Activated CD8-positive, alpha-beta T cell treated with anti-CD3 and anti-CD28 coated beads, Interleukin-2, amount 10 ng/mL, durations not matched to agents 7 days and 5 days (primary cell): Measurements from ENCODE around the gene CACNA1C. TPM values are rescaled to one million over a fixed set of nuclear protein-coding genes. Genes with fewer than 3 reads are reported as not detected.

Experiments
- ATAC-seq: fragments of 150-1000 bp; cut with Tn5 transposase; one replicate; pipeline ENCODE4 v1.10.0; 2021; ENCODE audit warnings: moderate library complexity
- CTCF ChIA-PET: fragments of 350-600 bp; sonication (Branson Sonifier 250); formaldehyde crosslinking; loops from one replicate; lab custom pipeline; 2021; ENCODE audit warnings: antibody characterized with exemption; lab: Charles Lee
- POLR2A ChIA-PET: fragments of 350-600 bp; sonication (Branson Sonifier 250); formaldehyde crosslinking; loops from one replicate; lab custom pipeline; 2021; ENCODE audit warnings: antibody characterized with exemption; lab: Charles Lee
- DNase-seq: peaks from one replicate; pipeline ENCODE4 v3.0.0-alpha.2; 2020
- H3K27ac Mint-ChIP-seq: one replicate; pipeline ENCODE4 v1.8.0; 2021; ENCODE audit warnings: mild to moderate bottlenecking, mixed read lengths
- H3K27me3 Mint-ChIP-seq: one replicate; pipeline ENCODE4 v1.8.0; 2021; ENCODE audit warnings: low read depth, mixed read lengths
- H3K36me3 Mint-ChIP-seq: one replicate; pipeline ENCODE4 v1.8.0; 2021; ENCODE audit warnings: low read depth, mixed read lengths
- H3K4me1 Mint-ChIP-seq: one replicate; pipeline ENCODE4 v1.8.0; 2021; ENCODE audit warnings: low read depth, mixed read lengths
- H3K4me3 Mint-ChIP-seq: one replicate; pipeline ENCODE4 v1.8.0; 2021; ENCODE audit warnings: mild to moderate bottlenecking, mixed read lengths
- H3K9me3 Mint-ChIP-seq: one replicate; pipeline ENCODE4 v1.8.0; 2022; ENCODE audit warnings: mixed read lengths; ENCODE audit not compliant: insufficient read depth
- total RNA-seq, 2 experiments: library from RNA; stranded (reverse); gene quantifications; one replicate each; pipeline ENCODE4 v1.2.3, GENCODE V29; 2021

Gene CACNA1C
- total RNA-seq, 2 experiments from 2014 or later: 0.08 TPM

DNA sequence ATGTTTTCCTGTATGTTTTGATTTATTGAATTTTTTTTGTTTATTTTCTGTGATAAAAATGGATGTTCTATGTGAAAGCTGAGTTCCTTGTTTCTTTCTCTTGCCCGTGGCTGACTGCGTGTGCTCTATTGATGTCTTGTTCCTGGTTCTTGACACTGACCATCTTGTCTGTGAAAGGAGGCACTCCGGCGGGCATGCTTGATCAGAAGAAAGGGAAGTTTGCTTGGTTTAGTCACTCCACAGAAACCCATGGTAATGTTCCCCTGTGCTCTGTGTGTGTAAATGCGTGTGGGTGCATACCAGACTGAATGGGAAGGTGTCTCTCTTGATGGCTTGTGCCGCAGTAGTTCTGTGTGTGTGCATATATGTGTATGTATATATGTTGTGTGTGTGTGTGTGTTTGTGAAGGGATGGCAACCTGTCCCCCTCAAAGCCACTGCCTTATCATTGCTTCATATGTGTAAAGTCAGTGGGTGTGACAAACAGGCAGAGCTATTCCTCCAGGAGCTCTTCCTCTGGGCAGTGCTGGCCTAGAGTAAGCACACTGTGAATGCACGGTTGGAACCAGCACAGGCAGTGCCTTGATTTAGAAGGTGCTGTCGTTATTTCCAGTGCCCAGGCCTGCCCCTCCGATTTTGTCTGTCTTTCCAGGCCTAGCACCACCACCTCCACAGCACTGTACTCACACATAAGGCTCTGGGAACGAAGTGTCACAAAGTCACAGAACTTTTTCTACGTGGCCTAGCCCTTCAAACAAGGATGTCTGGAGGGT, 494.7 kb downstream of the CACNA1C start:
- Mint-ChIP-seq H3K4me3 (no peak overlapping the region), H3K4me1 (peaks cover 19% of the 10 kb centered on the region), H3K27me3 (peaks cover 2% of the 10 kb centered on the region), H3K27ac (no peak overlapping the region), H3K36me3 (no peaks in the 10 kb centered on the region), H3K9me3 (no peaks in the 10 kb centered on the region)
- POLR2A ChIA-PET: no interaction called here
- ATAC-seq (no peak), DNase-seq (no peak)
- CTCF ChIA-PET: no interaction called here

DNA sequence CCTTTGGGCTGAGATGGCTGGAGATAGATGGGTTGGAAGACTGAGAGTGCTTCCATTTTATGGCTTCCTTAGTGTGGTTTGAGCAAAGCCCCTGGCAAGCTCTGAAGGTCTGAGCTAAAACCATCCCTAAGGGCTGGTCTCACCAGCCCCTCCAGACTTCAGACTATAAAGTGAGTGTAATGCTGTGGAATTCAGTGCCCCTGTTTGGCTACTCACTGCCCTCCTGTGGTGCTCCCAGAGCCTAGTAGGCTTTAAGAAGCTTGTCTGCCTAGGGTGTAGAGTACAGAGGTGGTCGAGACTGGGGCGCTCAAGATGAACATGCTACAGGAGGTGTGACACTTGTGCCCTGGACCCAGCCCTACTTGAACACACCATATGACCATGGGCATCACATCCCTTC, 495.3 kb downstream of the CACNA1C start:
- POLR2A ChIA-PET: no interaction called here
- no peak overlapping the region for H3K27ac Mint-ChIP-seq

DNA sequence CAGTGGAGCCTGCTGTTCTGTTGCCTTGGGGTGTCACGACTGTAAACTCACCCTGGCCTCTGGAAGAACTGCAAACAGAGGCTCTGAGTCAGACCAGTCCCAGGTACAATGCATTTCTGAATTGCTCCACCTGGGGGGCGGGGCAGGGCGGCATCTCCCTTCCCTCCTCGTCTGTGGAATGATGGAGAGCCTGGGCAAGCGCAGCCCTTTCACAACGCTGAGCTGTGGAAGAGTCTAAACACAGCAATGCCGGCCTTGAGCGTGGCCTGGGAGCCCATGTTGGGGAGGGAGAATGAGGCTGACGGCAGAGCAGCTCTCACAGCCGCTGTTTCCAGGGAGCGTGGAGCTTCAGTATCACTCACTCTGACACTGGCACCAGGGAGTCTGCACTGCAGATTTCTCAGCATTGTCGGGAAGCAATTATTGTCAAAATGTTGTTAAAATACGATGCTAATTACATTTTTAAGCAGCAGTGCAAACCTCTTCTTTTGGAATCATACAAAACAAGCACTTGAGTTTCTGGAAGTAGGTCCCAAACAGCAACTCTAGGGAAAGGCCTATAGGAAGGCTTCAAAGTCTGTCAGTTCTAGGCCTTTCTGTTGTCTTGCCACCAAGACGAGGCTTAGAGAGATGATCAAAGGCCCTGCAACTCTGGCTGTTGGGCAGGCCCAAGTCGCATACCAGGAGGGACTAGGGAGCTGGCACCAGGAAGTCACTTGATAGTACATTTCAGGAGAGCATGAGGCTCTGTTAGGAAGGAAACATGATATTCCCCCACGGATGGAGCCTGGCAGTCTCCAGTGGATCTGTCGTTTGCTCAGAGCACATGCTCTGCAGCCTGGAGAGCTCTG, 498.0 kb downstream of the CACNA1C start:
- Mint-ChIP-seq H3K4me1 (no peaks in the 10 kb centered on the region), H3K9me3 (no peaks in the 10 kb centered on the region), H3K36me3 (no peaks in the 10 kb centered on the region), H3K27me3 (no peaks in the 10 kb centered on the region), H3K4me3 (no peak overlapping the region), H3K27ac (no peak overlapping the region)
- ATAC-seq (no peak), DNase-seq (no peak)
- CTCF ChIA-PET: interaction anchor here (0.7 kb wide), 1 partner anchor 317 kb away, joined by 3 read pairs; no protein-coding TSS in a partner anchor
- POLR2A ChIA-PET: no interaction called here

More for the DNA sequence above, 495.3 kb downstream of the CACNA1C start:
- DNase-seq: no peak
- Mint-ChIP-seq H3K27me3 (no peaks in the 10 kb centered on the region), H3K4me1 (peaks cover 19% of the 10 kb centered on the region), H3K36me3 (no peaks in the 10 kb centered on the region), H3K4me3 (no peak overlapping the region), H3K9me3 (no peaks in the 10 kb centered on the region)
- no peak for ATAC-seq
- CTCF ChIA-PET: no interaction called here

DNA sequence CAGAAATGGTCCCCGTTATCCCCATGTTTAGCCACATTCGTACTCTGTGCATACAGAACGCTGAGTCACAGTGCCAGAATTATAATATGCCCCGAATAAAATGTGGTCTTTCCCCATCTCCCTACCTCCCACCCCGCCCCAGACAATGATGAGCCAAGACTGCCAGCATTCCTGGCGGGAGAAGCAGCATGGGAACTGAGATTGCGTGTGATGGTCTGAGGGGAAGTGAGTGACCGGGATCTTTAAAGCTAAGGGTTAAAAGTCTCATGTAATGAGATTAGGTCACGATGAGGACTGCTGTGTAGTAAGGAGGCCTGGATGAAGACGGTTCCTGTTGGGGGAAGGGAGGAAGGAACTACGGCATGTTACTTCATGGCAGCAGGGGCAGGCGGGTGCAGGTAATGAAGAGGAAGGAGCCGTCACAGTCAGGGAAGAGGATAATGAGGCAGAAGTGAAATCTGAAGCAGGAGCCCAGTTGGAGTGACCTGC, 498.7 kb downstream of the CACNA1C start:
- Mint-ChIP-seq H3K9me3 (no peaks in the 10 kb centered on the region), H3K4me3 (no peak overlapping the region), H3K4me1 (no peaks in the 10 kb centered on the region), H3K27ac (no peak overlapping the region), H3K36me3 (no peaks in the 10 kb centered on the region), H3K27me3 (no peaks in the 10 kb centered on the region)
- POLR2A ChIA-PET: no interaction called here
- DNase-seq (no peak), ATAC-seq (no peak)
- CTCF ChIA-PET: interaction anchor here (0.7 kb wide), 1 partner anchor 316 kb away, joined by 3 read pairs; no protein-coding TSS in a partner anchor

DNA sequence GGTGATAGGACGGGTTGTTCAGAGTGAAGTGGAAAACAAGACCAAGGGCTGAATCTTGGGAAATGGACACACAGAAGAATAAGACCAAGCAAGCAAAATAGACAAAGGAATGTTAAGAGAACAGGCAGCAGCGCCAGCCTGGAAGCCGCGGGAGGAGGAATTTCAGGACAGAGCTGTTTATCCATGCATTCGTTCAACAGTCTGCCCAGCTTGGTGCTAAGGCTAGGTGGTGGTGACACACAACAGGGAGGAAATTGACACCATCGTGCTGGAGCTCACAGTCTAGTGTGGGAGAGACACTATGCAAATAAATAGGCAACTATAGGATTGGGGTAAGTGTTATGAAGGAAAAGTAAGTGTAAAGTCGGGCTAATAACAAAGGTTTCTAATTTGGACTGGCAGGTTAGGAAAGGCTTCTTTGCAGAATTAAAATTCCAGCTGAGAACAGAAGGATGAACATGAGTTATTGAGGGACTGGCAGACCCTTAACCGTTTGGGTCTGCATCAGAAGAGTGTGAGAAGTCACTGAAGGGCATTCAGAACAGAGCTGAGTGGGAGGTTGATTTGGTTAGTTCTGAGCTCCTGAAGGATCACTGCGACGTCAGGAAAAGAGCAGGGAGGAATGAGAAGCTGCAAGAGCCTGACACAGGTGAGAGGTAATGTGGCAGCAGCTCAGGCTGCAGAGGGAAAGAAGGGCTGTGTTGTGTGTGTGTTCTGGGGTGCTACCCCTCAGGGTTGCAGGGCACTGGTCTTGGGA, 499.4 kb downstream of the CACNA1C start:
- no peaks in the 10 kb centered on the region for H3K27me3 Mint-ChIP-seq
- ChIA-PET POLR2A (no interaction called here), CTCF (no interaction called here)
- no peaks in the 10 kb centered on the region for H3K4me1 Mint-ChIP-seq
- H3K36me3 Mint-ChIP-seq: no peaks in the 10 kb centered on the region
- no peak for DNase-seq
- no peaks in the 10 kb centered on the region for H3K9me3 Mint-ChIP-seq
- ATAC-seq: no peak
- no peak overlapping the region for H3K4me3 Mint-ChIP-seq
- no peak overlapping the region for H3K27ac Mint-ChIP-seq

DNA sequence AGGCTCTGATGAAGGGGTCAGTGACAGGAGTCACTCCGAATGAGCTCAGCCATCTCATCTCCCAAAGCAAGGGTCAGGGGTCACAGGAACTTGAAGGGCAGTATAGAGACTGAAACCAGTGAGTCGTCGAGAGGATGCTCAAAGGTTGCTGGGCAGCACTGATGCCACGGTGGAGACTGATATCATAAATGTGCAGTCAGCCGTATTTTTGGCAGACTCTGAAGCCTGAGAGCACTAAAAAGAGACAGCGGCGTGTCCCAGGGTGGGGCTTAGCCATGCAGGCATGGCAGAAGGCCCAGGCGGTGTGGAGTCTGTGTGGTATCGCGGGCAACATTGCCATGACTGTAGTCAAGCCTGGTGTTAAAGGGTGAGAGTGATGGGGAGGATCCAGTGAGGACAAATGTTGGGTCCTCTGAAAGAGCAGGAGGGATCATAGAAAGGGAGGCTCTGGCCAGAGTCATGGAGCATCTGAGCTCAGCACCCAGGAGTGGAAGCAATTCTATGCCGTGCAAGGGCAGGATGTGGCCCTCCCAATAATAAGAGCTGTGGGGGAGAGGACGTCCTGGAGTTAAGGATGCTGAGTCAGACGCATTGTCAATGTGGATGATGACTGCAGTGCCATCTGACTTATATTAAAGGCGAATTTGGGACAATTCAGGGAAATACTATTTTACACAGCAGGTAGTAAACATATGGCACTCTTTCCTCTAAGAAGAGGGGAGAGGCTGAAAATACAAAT, 500.8 kb downstream of the CACNA1C start:
- POLR2A ChIA-PET: no interaction called here
- Mint-ChIP-seq H3K4me3 (no peak overlapping the region), H3K27ac (no peak overlapping the region), H3K36me3 (no peaks in the 10 kb centered on the region), H3K4me1 (no peaks in the 10 kb centered on the region), H3K27me3 (no peaks in the 10 kb centered on the region), H3K9me3 (no peaks in the 10 kb centered on the region)
- CTCF ChIA-PET: no interaction called here
- no peak for DNase-seq
- no peak for ATAC-seq

DNA sequence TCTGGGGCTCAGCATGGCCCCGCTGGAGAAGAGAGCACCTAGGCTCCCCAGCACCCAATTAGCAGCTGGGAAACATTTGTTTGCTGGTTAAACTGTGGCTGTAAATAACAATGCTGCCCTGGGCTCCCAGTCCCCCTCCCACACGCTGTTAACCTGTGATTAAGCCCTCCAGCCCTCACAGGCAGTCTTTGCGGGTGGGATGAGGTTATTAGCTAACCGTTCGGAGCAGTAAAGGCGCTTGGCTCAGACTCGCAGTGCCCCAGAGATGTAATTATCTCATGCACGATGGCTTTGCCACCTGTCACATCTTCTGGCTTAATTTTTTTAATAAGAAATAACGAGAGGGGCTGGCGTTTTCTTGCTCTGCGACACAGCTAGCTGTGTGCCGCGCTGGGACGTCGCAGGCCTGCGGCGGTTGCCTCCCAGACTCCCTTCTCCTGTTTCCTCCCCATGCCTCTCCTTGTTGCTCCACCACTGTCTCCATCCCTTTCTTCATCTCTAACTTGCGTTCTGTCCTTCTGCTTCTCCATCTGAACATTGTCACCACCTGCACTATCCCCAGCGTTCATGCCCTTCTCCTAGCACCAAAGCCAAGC, 502.8 kb downstream of the CACNA1C start:
- peaks cover 2% of the 10 kb centered on the region for H3K27me3 Mint-ChIP-seq
- POLR2A ChIA-PET: no interaction called here
- no peak overlapping the region for H3K4me3 Mint-ChIP-seq
- no peaks in the 10 kb centered on the region for H3K9me3 Mint-ChIP-seq
- H3K27ac Mint-ChIP-seq: no peak overlapping the region
- no peak for DNase-seq
- H3K36me3 Mint-ChIP-seq: no peaks in the 10 kb centered on the region
- no peak for ATAC-seq
- H3K4me1 Mint-ChIP-seq: no peaks in the 10 kb centered on the region
- CTCF ChIA-PET: no interaction called here

DNA sequence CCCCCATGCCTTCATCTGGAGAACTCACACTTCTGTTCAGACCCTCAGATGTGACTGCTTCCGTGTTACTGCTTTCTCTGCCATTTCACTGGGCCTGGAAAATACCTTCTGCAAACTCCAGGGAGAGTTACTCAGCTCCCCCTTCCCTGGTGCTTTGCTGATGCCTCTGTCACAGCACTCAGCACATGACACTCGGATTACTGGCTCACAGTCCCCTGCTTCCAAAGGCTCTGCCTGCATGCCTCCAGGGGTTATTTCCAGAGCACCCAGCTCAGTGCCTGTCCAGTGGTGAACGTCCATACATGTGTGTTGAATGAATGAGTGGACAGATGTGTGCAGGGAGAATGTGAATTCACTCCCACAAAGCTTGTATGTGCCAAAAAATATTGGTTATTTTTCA, 504.8 kb downstream of the CACNA1C start:
- POLR2A ChIA-PET: no interaction called here
- DNase-seq: no peak
- no peak overlapping the region for H3K4me3 Mint-ChIP-seq
- no peaks in the 10 kb centered on the region for H3K4me1 Mint-ChIP-seq
- no peaks in the 10 kb centered on the region for H3K36me3 Mint-ChIP-seq
- CTCF ChIA-PET: interaction anchor here (1.7 kb wide), 1 partner anchor 26 kb away, joined by 4 read pairs; no protein-coding TSS in a partner anchor
- no peak for ATAC-seq
- peaks cover 5% of the 10 kb centered on the region for H3K27me3 Mint-ChIP-seq
- no peaks in the 10 kb centered on the region for H3K9me3 Mint-ChIP-seq
- no peak overlapping the region for H3K27ac Mint-ChIP-seq

DNA sequence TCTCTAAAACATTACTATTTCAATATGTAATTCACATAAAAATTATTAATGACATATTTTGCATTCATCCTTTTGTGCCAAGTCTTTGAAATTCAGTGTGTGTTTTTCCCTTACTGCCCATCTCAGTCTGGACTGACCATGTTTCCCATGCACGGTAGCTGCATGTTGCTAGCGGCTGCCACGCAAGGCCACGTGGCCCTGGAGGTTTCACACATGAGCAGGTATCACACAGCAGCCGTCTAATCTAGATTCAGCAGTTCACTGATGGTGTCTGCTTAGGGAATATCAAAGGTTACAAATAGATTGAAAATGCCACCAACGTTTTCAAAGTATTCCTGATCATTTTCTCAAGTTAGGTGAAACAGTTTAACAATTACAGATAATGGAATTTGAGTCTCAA, 507.1 kb downstream of the CACNA1C start:
- Mint-ChIP-seq H3K4me1 (no peaks in the 10 kb centered on the region), H3K36me3 (no peaks in the 10 kb centered on the region), H3K9me3 (no peaks in the 10 kb centered on the region), H3K27ac (no peak overlapping the region), H3K27me3 (peaks cover 13% of the 10 kb centered on the region), H3K4me3 (no peak overlapping the region)
- ATAC-seq (no peak), DNase-seq (no peak)
- POLR2A ChIA-PET: no interaction called here
- CTCF ChIA-PET: no interaction called here

DNA sequence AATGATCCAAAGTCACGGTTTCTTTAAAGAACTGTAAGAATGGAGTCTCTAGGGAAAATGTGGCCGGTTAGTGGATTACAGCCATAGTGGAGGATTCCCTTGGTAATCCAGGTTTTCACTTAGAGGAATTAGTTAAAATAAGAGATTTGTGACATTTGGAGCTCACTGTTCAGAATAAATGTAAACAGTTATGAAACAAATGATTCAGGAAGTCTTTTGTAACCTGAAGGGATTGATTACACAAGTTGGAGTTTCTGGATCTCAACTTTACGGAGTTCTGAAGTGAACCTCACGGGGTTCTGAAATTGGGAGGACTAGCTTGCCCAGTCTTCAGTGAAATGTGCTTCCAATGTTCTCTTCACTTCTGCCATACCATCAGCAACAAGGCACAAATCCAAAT, 507.6 kb downstream of the CACNA1C start:
- H3K27me3 Mint-ChIP-seq: peaks cover 13% of the 10 kb centered on the region
- ChIA-PET POLR2A (no interaction called here), CTCF (no interaction called here)
- no peak overlapping the region for H3K4me3 Mint-ChIP-seq
- no peak overlapping the region for H3K27ac Mint-ChIP-seq
- H3K9me3 Mint-ChIP-seq: no peaks in the 10 kb centered on the region
- no peaks in the 10 kb centered on the region for H3K4me1 Mint-ChIP-seq
- ATAC-seq: no peak
- no peaks in the 10 kb centered on the region for H3K36me3 Mint-ChIP-seq
- DNase-seq: no peak

DNA sequence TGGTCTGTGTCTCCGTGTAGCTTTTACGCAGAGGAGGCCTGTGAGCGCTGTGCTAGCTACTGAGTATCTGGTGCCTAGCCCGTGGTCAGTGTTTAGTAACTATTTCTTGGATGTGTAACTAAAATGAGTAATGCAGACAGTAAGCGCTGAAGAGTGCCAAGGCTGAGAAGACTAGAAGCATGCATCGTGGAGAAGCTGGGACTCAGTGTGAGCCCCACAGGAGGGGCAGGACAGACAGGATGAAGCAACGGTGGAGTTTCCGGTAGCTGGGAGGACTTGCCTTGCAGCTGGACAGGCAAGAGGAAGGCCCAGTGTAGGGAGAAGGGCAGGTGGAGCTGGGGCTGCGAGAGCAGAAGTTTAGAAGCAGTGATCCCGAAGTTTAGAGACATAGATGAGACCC, 508.6 kb downstream of the CACNA1C start:
- DNase-seq (no peak), ATAC-seq (no peak)
- no peak overlapping the region for H3K27ac Mint-ChIP-seq
- CTCF ChIA-PET: no interaction called here
- no peaks in the 10 kb centered on the region for H3K36me3 Mint-ChIP-seq
- no peaks in the 10 kb centered on the region for H3K9me3 Mint-ChIP-seq
- no peaks in the 10 kb centered on the region for H3K4me1 Mint-ChIP-seq
- no peak overlapping the region for H3K4me3 Mint-ChIP-seq
- POLR2A ChIA-PET: no interaction called here
- peaks cover 13% of the 10 kb centered on the region for H3K27me3 Mint-ChIP-seq
